Endothelial cell of umbilical vein (primary cell): ENCODE results near the gene TGFBI. TPM values are rescaled to one million over a fixed set of nuclear protein-coding genes. Genes with fewer than 3 reads are reported as not detected.

Experiments used
- BruUV-seq: library from RNA; stranded (reverse); fragments of 400-500 nt; replicated peaks from 2 replicates; lab custom pipeline; 2021; lab: Mats Ljungman, UMichigan
- CTCF ChIA-PET: fragments of 300-600, 350-600 bp; sonication (Branson Sonifier 250); formaldehyde crosslinking; loops from one replicate; lab custom pipeline; 2021; ENCODE audit warnings: antibody characterized with exemption, inconsistent platforms; lab: Charles Lee
- POLR2A ChIA-PET: fragments of 300-600, 350-600 bp; sonication (Branson Sonifier 250); formaldehyde crosslinking; loops from one replicate; lab custom pipeline; 2021; ENCODE audit warnings: antibody characterized with exemption, inconsistent platforms; lab: Charles Lee
- DNase-seq: peaks from one replicate; pipeline ENCODE4 v3.0.0-alpha.2; 2011; ENCODE audit warnings: low read depth, low spot score
- FAIRE-seq: peaks from 2 replicates; lab custom pipeline; 2011; peaks lifted over from hg19 to GRCh38; lab: Jason Lieb, UNC
- H2AFZ ChIP-seq: 2 replicates; pipeline ENCODE4 v1.6.0; 2012; ENCODE audit warnings: low read depth, low read length, control low read depth, inconsistent platforms
- H3K27ac ChIP-seq: 2 replicates; pipeline ENCODE4 v1.5.1; 2011; ENCODE audit warnings: low read depth, mild to moderate bottlenecking, control low read depth, low read length, moderate library complexity; ENCODE audit not compliant: insufficient read depth
- H3K27me3 ChIP-seq, 2 experiments: 2 replicates each; pipeline versions ENCODE4 v1.6.0 to v1.6.1; 2011; ENCODE audit warnings: low read length in 2 of 2, mixed read lengths in 1 of 2; ENCODE audit not compliant: control insufficient read depth in 2 of 2, insufficient read depth in 2 of 2
- H3K36me3 ChIP-seq, 2 experiments: 2 replicates in 1 of 2; 3 replicates in 1 of 2; pipeline ENCODE4 v1.5.1; 2011; ENCODE audit warnings: low read length in 2 of 2, mild to moderate bottlenecking in 1 of 2, moderate library complexity in 1 of 2; ENCODE audit not compliant: control insufficient read depth in 2 of 2, insufficient read depth in 2 of 2; ENCODE audit errors: extremely low read depth in 1 of 2
- H3K4me1 ChIP-seq: 3 replicates; pipeline ENCODE4 v1.5.1; 2011; ENCODE audit warnings: mild to moderate bottlenecking, low read length; ENCODE audit not compliant: control insufficient read depth, insufficient read depth; ENCODE audit errors: extremely low read depth
- H3K4me2 ChIP-seq: 2 replicates; pipeline ENCODE4 v1.6.1; 2011; ENCODE audit warnings: low read length, control low read depth, mixed read lengths; ENCODE audit not compliant: insufficient read depth
- H3K4me3 ChIP-seq, 3 experiments: fragments of 200-600 bp in 1 of 3; sonication (generic), shearing (Covaris generic) in 1 of 3; replicated peaks in 1 of 3; 2 replicates each; pipeline ENCODE4 v1.5.1; 2011 to 2016; ENCODE audit warnings: control low read depth in 3 of 3, low read length in 3 of 3, mild to moderate bottlenecking in 2 of 3, inconsistent platforms in 1 of 3, low read depth in 1 of 3, moderate library complexity in 1 of 3; ENCODE audit not compliant: insufficient read depth in 1 of 3
- H3K79me2 ChIP-seq: 2 replicates; pipeline ENCODE4 v1.6.0; 2012; ENCODE audit warnings: low read length, inconsistent platforms; ENCODE audit not compliant: control insufficient read depth, insufficient read depth
- H3K9ac ChIP-seq: replicated peaks from 2 replicates; pipeline ENCODE3; 2011; ENCODE audit warnings: low read length, control low read depth; ENCODE audit not compliant: insufficient read depth; ENCODE audit errors: extremely low read depth
- H3K9me1 ChIP-seq: replicated peaks from 3 replicates; pipeline ENCODE4 v1.6.0; 2011; ENCODE audit warnings: mild to moderate bottlenecking, low read length; ENCODE audit not compliant: control insufficient read depth, insufficient read depth; ENCODE audit errors: extremely low read depth
- H3K9me3 ChIP-seq: replicated peaks from 2 replicates; pipeline ENCODE4 v1.5.1; 2012; ENCODE audit warnings: low read length, inconsistent platforms; ENCODE audit not compliant: control insufficient read depth, insufficient read depth
- H4K20me1 ChIP-seq: replicated peaks from 2 replicates; pipeline ENCODE3; 2011; ENCODE audit warnings: mild to moderate bottlenecking, low read length; ENCODE audit not compliant: control insufficient read depth, insufficient read depth; ENCODE audit errors: extremely low read depth
- CTCF ChIP-seq, 2 donors: IDR thresholded peaks; 1 replicate in 1 of 2; 2 replicates in 1 of 2; pipeline ENCODE4 v1.5.1; 2011; ENCODE audit warnings: low read length in 2 of 2, mild to moderate bottlenecking in 2 of 2, moderate library complexity in 2 of 2, control low read depth in 1 of 2, inconsistent platforms in 1 of 2, low read depth in 1 of 2; ENCODE audit not compliant: insufficient read depth in 1 of 2; ENCODE audit errors: extremely low read depth in 1 of 2
- EZH2 ChIP-seq: IDR thresholded peaks from 2 replicates; pipeline ENCODE4 v1.6.1; 2012; ENCODE audit warnings: borderline replicate concordance, low read depth, mild to moderate bottlenecking, moderate library complexity, low read length, inconsistent platforms; ENCODE audit not compliant: severe bottlenecking
- FOS ChIP-seq: IDR thresholded peaks from 2 replicates; pipeline ENCODE4 v1.6.1; 2011; ENCODE audit warnings: mild to moderate bottlenecking, low read length, moderate library complexity, borderline replicate concordance; ENCODE audit not compliant: insufficient read depth
- GATA2 ChIP-seq: IDR thresholded peaks from 2 replicates; pipeline ENCODE4 v1.7.0; 2011; ENCODE audit warnings: low read depth, mild to moderate bottlenecking, moderate library complexity, mixed read lengths, low read length; ENCODE audit not compliant: insufficient read length, insufficient read depth
- JUN ChIP-seq: IDR thresholded peaks from 2 replicates; pipeline ENCODE4 v1.6.1; 2011; ENCODE audit warnings: borderline replicate concordance, low read depth; ENCODE audit not compliant: insufficient read length, insufficient read depth
- MAX ChIP-seq: IDR thresholded peaks from 2 replicates; pipeline ENCODE4 v1.6.1; 2011; ENCODE audit not compliant: insufficient read depth, insufficient read length
- POLR2A ChIP-seq: IDR thresholded peaks from 2 replicates; pipeline ENCODE4 v1.6.1; 2012; ENCODE audit warnings: low read depth, mild to moderate bottlenecking, control low read depth, low read length
- dilution Hi-C: fragments of 300-500 bp; cut with MboI; formaldehyde crosslinking; loops from one replicate; pipeline ENCODE4 v1.15.0; 2019; ENCODE audit warnings: low sequenced_read_pairs; ENCODE audit not compliant: extremely low pct_ligation_motif_present
- intact Hi-C: fragments of 100-400 bp; cut with micrococcal nuclease; formaldehyde crosslinking; loops from one replicate; pipeline ENCODE4 v1.10.0; 2022
- polyA plus RNA-seq, 4 experiments: library from polyadenylated mRNA; depleted of rRNA in 3 of 4; stranded (reverse) in 3 of 4; unstranded in 1 of 4; fragments of >200 nt; gene quantifications; 2 replicates each; pipeline versions ENCODE4 v1.2.1 to v1.2.3, GENCODE V29; 2011 to 2012; ENCODE audit warnings: missing spikeins in 1 of 4
- total RNA-seq: library from RNA; stranded (reverse); gene quantifications from 2 replicates; pipeline ENCODE4 v1.2.3, GENCODE V29; 2021

The TGFBI gene
- total and polyA plus RNA-seq, 2 donors (not counting 3 experiments of a cell fraction or from before 2014, with no cell fraction given) = 6.5 to 18.9 TPM

GRCh38 chr5:136086783-136087566 is 58.2 kb downstream of the TGFBI start:
- Histone ChIP-seq H3K36me3 (no peaks in the 10 kb centered on the region), H3K27ac (no peak overlapping the region), H4K20me1 (no peaks in the 10 kb centered on the region), H3K9me3 (no peaks in the 10 kb centered on the region), H3K9me1 (no peaks in the 10 kb centered on the region), H3K27me3 (peaks cover 5 to 9% of the 10 kb centered on the region in 2 experiments), H2AFZ (no peak overlapping the region), H3K4me2 (no peak overlapping the region), H3K9ac (no peak overlapping the region), H3K4me1 (peaks cover 10% of the 10 kb centered on the region), H3K79me2 (no peaks in the 10 kb centered on the region), H3K4me3 (no peak overlapping the region)
- dilution Hi-C loops = no loop called here
- no TSS peak for BruUV-seq
- TF ChIP-seq MAX = no peak
- no peak for TF ChIP-seq POLR2A
- no peak for TF ChIP-seq CTCF (IDR thresholded peaks at IDR 0.05; ENCODE audit: extremely low read depth in 1 of 2, insufficient read depth in 1 of 2, low read depth in 1 of 2, low read length in 2 of 2)
- no peak for TF ChIP-seq FOS
- TF ChIP-seq EZH2 = no peak
- TF ChIP-seq JUN = no peak
- no peak for TF ChIP-seq GATA2
- intact Hi-C loops = no loop called here
- ChIA-PET POLR2A (no interaction called here), CTCF (interaction anchor here (1.0 to 1.5 kb wide), 4 partner anchors 10 to 142 kb away, joined by 3 to 5 read pairs (median 4); no protein-coding TSS in a partner anchor)
- DNase-seq (no peak), FAIRE-seq (no peak)
